ENCODE data around the gene CTPS2.

DNA sequence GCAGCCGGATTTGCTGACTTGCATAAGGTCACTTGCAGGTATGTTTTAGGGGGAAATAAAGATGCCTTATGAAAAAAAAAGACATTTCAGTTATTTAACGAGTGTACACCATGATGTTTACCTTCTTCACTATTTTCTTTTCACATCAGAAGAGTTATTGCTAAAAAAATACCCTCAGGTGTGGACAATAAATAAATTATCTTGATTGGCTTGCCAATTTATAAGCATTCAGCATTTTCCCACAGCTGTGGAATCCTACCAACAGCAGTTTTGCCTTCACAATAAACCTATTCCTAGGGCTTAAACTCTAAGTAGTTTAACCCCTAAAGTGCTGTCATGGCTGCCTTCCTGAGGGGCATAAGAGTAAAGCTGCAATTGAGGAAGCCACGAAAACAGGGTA, 145.9 kb downstream of the CTPS2 start:
- TF ChIP-seq, protein P1, sequence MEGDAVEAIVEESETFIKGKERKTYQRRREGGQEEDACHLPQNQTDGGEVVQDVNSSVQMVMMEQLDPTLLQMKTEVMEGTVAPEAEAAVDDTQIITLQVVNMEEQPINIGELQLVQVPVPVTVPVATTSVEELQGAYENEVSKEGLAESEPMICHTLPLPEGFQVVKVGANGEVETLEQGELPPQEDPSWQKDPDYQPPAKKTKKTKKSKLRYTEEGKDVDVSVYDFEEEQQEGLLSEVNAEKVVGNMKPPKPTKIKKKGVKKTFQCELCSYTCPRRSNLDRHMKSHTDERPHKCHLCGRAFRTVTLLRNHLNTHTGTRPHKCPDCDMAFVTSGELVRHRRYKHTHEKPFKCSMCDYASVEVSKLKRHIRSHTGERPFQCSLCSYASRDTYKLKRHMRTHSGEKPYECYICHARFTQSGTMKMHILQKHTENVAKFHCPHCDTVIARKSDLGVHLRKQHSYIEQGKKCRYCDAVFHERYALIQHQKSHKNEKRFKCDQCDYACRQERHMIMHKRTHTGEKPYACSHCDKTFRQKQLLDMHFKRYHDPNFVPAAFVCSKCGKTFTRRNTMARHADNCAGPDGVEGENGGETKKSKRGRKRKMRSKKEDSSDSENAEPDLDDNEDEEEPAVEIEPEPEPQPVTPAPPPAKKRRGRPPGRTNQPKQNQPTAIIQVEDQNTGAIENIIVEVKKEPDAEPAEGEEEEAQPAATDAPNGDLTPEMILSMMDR (IDR thresholded peaks at IDR 0.05) = no peak
- no peak for TF ChIP-seq POLR2AphosphoS5 (IDR thresholded peaks at IDR 0.05)

All from breast epithelium (tissue), 3 donors.